IMR-90 (cell line): ENCODE measurements around the gene KIAA1328. TPM values are rescaled to one million over a fixed set of nuclear protein-coding genes. Genes with fewer than 3 reads are reported as not detected.

Experiments
- ATAC-seq: fragments of 200-7000 bp; cut with Tn5 transposase; 2 replicates; pipeline ENCODE4 v1.9.1; 2020; ENCODE audit warnings: low read depth, mild to moderate bottlenecking, moderate library complexity
- BruUV-seq: library from RNA; stranded (reverse); fragments of 400-500 nt; replicated peaks from 2 replicates; lab custom pipeline; 2021; lab: Mats Ljungman, UMichigan
- CTCF ChIA-PET: fragments of 300-600 bp; formaldehyde crosslinking; extraction: SDS; loops from one replicate; lab custom pipeline; 2021; ENCODE audit warnings: antibody characterized with exemption; lab: Yijun Ruan, JAX
- POLR2A ChIA-PET: fragments of 300-600 bp; sonication (Branson Sonifier 250); formaldehyde crosslinking; loops from one replicate; lab custom pipeline; 2022; ENCODE audit warnings: antibody characterized with exemption; ENCODE audit not compliant: unreplicated experiment; lab: Charles Lee
- DNase-seq: peaks from one replicate; pipeline ENCODE4 v3.0.0; 2013
- H2AFZ ChIP-seq: replicated peaks from 2 replicates; pipeline ENCODE3; 2013; ENCODE audit warnings: low read length, mild to moderate bottlenecking; ENCODE audit not compliant: poor library complexity
- H2AK5ac ChIP-seq: 2 replicates; pipeline ENCODE4 v1.6.1; 2013; ENCODE audit warnings: low read depth, low read length, inconsistent platforms
- H2AK9ac ChIP-seq: replicated peaks from 2 replicates; pipeline ENCODE3; 2013; ENCODE audit warnings: mild to moderate bottlenecking, low read depth, low read length, moderate library complexity; ENCODE audit not compliant: poor library complexity
- H2BK120ac ChIP-seq: 2 replicates; pipeline ENCODE4 v1.6.1; 2013; ENCODE audit warnings: low read depth, low read length, inconsistent platforms
- H2BK15ac ChIP-seq: 3 replicates; pipeline ENCODE4 v1.6.1; 2013; ENCODE audit warnings: low read depth, low read length, inconsistent platforms
- H2BK20ac ChIP-seq: 2 replicates; pipeline ENCODE4 v1.6.1; 2013; ENCODE audit warnings: low read depth, mild to moderate bottlenecking, inconsistent platforms, low read length, moderate library complexity
- H2BK5ac ChIP-seq: 2 replicates; pipeline ENCODE4 v1.6.1; 2013; ENCODE audit warnings: mild to moderate bottlenecking, low read depth, low read length, inconsistent platforms; ENCODE audit not compliant: poor library complexity, severe bottlenecking
- H3K14ac ChIP-seq: replicated peaks from 2 replicates; pipeline ENCODE4 v1.6.1; 2013; ENCODE audit warnings: low read depth, low read length, inconsistent platforms
- H3K18ac ChIP-seq: 2 replicates; pipeline ENCODE4 v1.6.1; 2013; ENCODE audit warnings: low read depth, low read length, control low read depth
- H3K23ac ChIP-seq: 2 replicates; pipeline ENCODE4 v1.6.1; 2013; ENCODE audit warnings: low read depth, low read length, inconsistent platforms
- H3K27ac ChIP-seq: 2 replicates; pipeline ENCODE4 v1.5.1; 2013; ENCODE audit warnings: mild to moderate bottlenecking, control low read depth, low read length; ENCODE audit not compliant: insufficient read depth
- H3K27me3 ChIP-seq: 2 replicates; pipeline ENCODE4 v1.6.1; 2013; ENCODE audit warnings: low read length; ENCODE audit not compliant: control insufficient read depth, insufficient read depth
- H3K36me3 ChIP-seq: 2 replicates; pipeline ENCODE4 v1.6.1; 2013; ENCODE audit warnings: low read length, mixed read lengths; ENCODE audit not compliant: control insufficient read depth, insufficient read depth
- H3K4ac ChIP-seq: 2 replicates; pipeline ENCODE4 v1.6.1; 2013; ENCODE audit warnings: low read depth, low read length, inconsistent platforms
- H3K4me1 ChIP-seq: 2 replicates; pipeline ENCODE4 v1.6.1; 2013; ENCODE audit warnings: low read length, mixed read lengths; ENCODE audit not compliant: control insufficient read depth, insufficient read depth
- H3K4me2 ChIP-seq: 2 replicates; pipeline ENCODE4 v1.6.1; 2013; ENCODE audit warnings: low read depth, mild to moderate bottlenecking, control low read depth, low read length, moderate library complexity
- H3K4me3 ChIP-seq: 2 replicates; pipeline ENCODE4 v1.5.1; 2013; ENCODE audit warnings: low read depth, mild to moderate bottlenecking, control low read depth, low read length, moderate library complexity; ENCODE audit not compliant: insufficient read depth
- H3K56ac ChIP-seq: 2 replicates; pipeline ENCODE4 v1.6.1; 2013; ENCODE audit warnings: low read length, inconsistent platforms; ENCODE audit not compliant: insufficient read depth; ENCODE audit errors: extremely low read depth
- H3K79me1 ChIP-seq, 2 experiments: 2 replicates each; pipeline ENCODE4 v1.6.1; 2013; ENCODE audit warnings: low read length in 2 of 2, inconsistent platforms in 1 of 2, low read depth in 1 of 2
- H3K9ac ChIP-seq: 2 replicates; pipeline ENCODE4 v1.6.1; 2013; ENCODE audit warnings: low read depth, low read length, control low read depth
- H3K9me1 ChIP-seq: 2 replicates; pipeline ENCODE4 v1.6.1; 2013; ENCODE audit warnings: low read length, inconsistent platforms; ENCODE audit not compliant: insufficient read depth
- H3K9me3 ChIP-seq: 2 replicates; pipeline ENCODE4 v1.6.1; 2013; ENCODE audit warnings: low read length; ENCODE audit not compliant: control insufficient read depth, insufficient read depth
- H4K20me1 ChIP-seq: 2 replicates; pipeline ENCODE4 v1.6.1; 2013; ENCODE audit warnings: low read length, inconsistent platforms; ENCODE audit not compliant: insufficient read depth
- H4K5ac ChIP-seq: 2 replicates; pipeline ENCODE4 v1.6.1; 2013; ENCODE audit warnings: mild to moderate bottlenecking, low read depth, low read length, control low read depth
- H4K8ac ChIP-seq, 2 experiments: 2 replicates each; pipeline ENCODE4 v1.6.1; 2013; ENCODE audit warnings: low read depth in 2 of 2, low read length in 2 of 2, control low read depth in 1 of 2, inconsistent platforms in 1 of 2
- H4K91ac ChIP-seq: 2 replicates; pipeline ENCODE4 v1.6.1; 2013; ENCODE audit warnings: low read depth, low read length, inconsistent platforms; ENCODE audit not compliant: insufficient read depth
- BHLHE40 ChIP-seq: fragments of 150-350 bp; IDR thresholded peaks from 2 replicates; pipeline ENCODE4 v1.6.1; 2016; ENCODE audit warnings: mild to moderate bottlenecking, low read depth, low read length
- CEBPB ChIP-seq: IDR thresholded peaks from 2 replicates; pipeline ENCODE4 v1.6.1; 2012; ENCODE audit warnings: low read depth, low read length, improper control_type of control experiment
- CHD1 ChIP-seq: IDR thresholded peaks from 2 replicates; pipeline ENCODE4 v1.6.1; 2012; ENCODE audit warnings: low read depth, low read length, improper control_type of control experiment
- FOS ChIP-seq: fragments of 150-350 bp; IDR thresholded peaks from 2 replicates; pipeline ENCODE4 v1.6.1; 2016; ENCODE audit warnings: low read depth, low read length
- MAFK ChIP-seq: IDR thresholded peaks from 2 replicates; pipeline ENCODE4 v1.6.1; 2012; ENCODE audit warnings: low read depth, low read length, improper control_type of control experiment
- MAZ ChIP-seq: IDR thresholded peaks from 2 replicates; pipeline ENCODE4 v1.6.1; 2012; ENCODE audit warnings: low read depth, mild to moderate bottlenecking, low read length, improper control_type of control experiment, moderate library complexity, borderline replicate concordance
- MXI1 ChIP-seq: IDR thresholded peaks from 2 replicates; pipeline ENCODE4 v1.6.1; 2012; ENCODE audit warnings: low read depth, mild to moderate bottlenecking, low read length, moderate library complexity, borderline replicate concordance
- NFE2L2 ChIP-seq: fragments of 150-350 bp; IDR thresholded peaks from 2 replicates; pipeline ENCODE4 v1.6.1; 2016; ENCODE audit warnings: low read depth, mild to moderate bottlenecking, low read length
- POLR2A ChIP-seq: IDR thresholded peaks from 2 replicates; pipeline ENCODE4 v1.6.1; 2012; ENCODE audit warnings: mild to moderate bottlenecking, low read depth, low read length
- RAD21 ChIP-seq: IDR thresholded peaks from 2 replicates; pipeline ENCODE4 v1.6.1; 2012; ENCODE audit warnings: low read length, improper control_type of control experiment
- RCOR1 ChIP-seq: IDR thresholded peaks from 2 replicates; pipeline ENCODE4 v1.6.1; 2012; ENCODE audit warnings: mild to moderate bottlenecking, low read length, improper control_type of control experiment; ENCODE audit not compliant: insufficient replicate concordance
- RFX5 ChIP-seq: IDR thresholded peaks from 2 replicates; pipeline ENCODE4 v1.8.0; 2012; ENCODE audit warnings: low read depth, mild to moderate bottlenecking, low read length, moderate library complexity
- SMC3 ChIP-seq: fragments of 150-350 bp; IDR thresholded peaks from 2 replicates; pipeline ENCODE4 v1.6.1; 2016; ENCODE audit warnings: low read depth, mild to moderate bottlenecking, antibody characterized with exemption, low read length, moderate library complexity
- WGBS, 2 experiments: methylation state at CpG; one replicate each; pipeline versions ENCODE4 v1.1.5 to v1.1.7; 2013; ENCODE audit warnings: missing lambda C conversion rate in 2 of 2; ENCODE audit not compliant: insufficient read length in 1 of 2; ENCODE audit errors: extremely low coverage in 2 of 2; 5-methylcytosine and 5-hydroxymethylcytosine counted together
- dilution Hi-C: fragments of 300-500 bp; cut with HindIII; formaldehyde crosslinking; loops from one replicate; pipeline ENCODE4 v1.14.3; 2018; ENCODE audit warnings: low sequenced_read_pairs; ENCODE audit not compliant: unreplicated experiment
- in situ Hi-C: fragments of 300-500 bp; cut with MboI; formaldehyde crosslinking; loops from 3 replicates; pipeline ENCODE4 v1.14.3; 2019; ENCODE audit warnings: low sequenced_read_pairs, inconsistent platforms, mixed read lengths
- intact Hi-C: fragments of 100-400 bp; cut with micrococcal nuclease; formaldehyde crosslinking; loops from 2 replicates; pipeline ENCODE4 v1.10.0; 2022
- polyA plus RNA-seq, 3 experiments: library from polyadenylated mRNA; depleted of rRNA; stranded (reverse); fragments of >200 nt; gene quantifications; 2 replicates each; pipeline ENCODE4 v1.2.3, GENCODE V29; 2012; ENCODE audit warnings: low replicate concordance in 1 of 3
- total RNA-seq: library from RNA; depleted of rRNA; stranded (reverse); fragments of >200 nt; gene quantifications from 2 replicates; pipeline ENCODE4 v1.2.3, GENCODE V29; 2012
- TF ChIP-seq, protein P1 (sequence below): fragments of 150-350 bp; IDR thresholded peaks from 2 replicates; pipeline ENCODE4 v1.6.1; 2017; ENCODE audit warnings: mild to moderate bottlenecking, antibody characterized with exemption, low read length, low read depth
- TF ChIP-seq, protein P2 (sequence below): fragments of 150-350 bp; IDR thresholded peaks from 2 replicates; pipeline ENCODE4 v1.6.1; 2016; ENCODE audit warnings: low read depth, mild to moderate bottlenecking, low read length, moderate library complexity, borderline replicate concordance
- TF ChIP-seq, protein P3 (sequence below): conservative IDR thresholded peaks from 2 replicates; pipeline ENCODE4 v1.5.1; 2012; ENCODE audit warnings: mild to moderate bottlenecking, low read depth, low read length, improper control_type of control experiment

KIAA1328 gene
- total and polyA plus RNA-seq, 2 of the 4 experiments (the other 2 are of a cell fraction) = 2.4 to 7.0 TPM

DNA sequence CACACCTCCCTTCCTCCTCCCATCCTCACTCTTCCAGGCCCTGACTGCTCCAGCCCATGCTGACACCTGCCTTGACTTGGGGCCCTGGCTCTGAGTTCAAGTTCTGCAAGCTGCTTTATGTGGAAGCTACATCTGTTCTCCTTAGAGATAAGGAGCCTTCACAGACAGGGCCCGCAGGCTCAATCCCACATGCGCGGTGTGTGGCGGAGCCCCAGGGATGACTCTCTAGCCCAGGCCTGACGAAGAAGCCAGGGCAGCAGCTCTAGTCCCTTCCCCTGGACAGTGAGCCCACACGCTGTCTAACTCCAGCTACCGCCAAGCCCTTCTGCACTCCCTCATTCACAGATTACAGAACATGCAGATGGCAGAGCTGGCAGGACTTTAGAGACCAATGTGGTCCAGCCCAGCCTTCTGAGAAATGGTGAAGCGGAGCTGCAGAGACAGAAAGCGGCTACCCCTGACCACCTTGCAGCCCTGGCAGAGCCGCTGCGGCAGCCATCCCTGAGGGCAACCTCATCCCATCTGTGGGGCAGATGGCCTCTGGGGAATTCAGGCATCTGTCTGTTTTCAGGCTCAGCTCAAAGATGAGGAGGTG is 432.4 kb downstream of the KIAA1328 start:
- Histone ChIP-seq H4K8ac (no peak overlapping the region), H3K4me2 (no peak overlapping the region), H3K9me3 (no peaks in the 10 kb centered on the region), H3K4ac (no peak overlapping the region), H3K9me1 (peaks cover 3% of the 10 kb centered on the region; the same call in 1 of the 2 replicates), H2BK15ac (no peak overlapping the region), H3K27ac (no peak overlapping the region), H3K79me1 (no peaks in the 10 kb centered on the region), H2BK120ac (no peak overlapping the region), H3K14ac (no peak overlapping the region), H3K9ac (no peak overlapping the region), H2AK5ac (no peak overlapping the region), H3K23ac (no peak overlapping the region), H2AK9ac (no peak overlapping the region), H2BK5ac (no peak overlapping the region), H3K36me3 (no peaks in the 10 kb centered on the region), H4K91ac (no peak overlapping the region), H2AFZ (no peak overlapping the region), H3K4me1 (no peaks in the 10 kb centered on the region), H4K20me1 (no peaks in the 10 kb centered on the region), H4K5ac (no peak overlapping the region), H3K4me3 (no peak overlapping the region), H2BK20ac (no peak overlapping the region), H3K27me3 (peaks cover 12% of the 10 kb centered on the region), H3K18ac (no peak overlapping the region), H3K56ac (no peak overlapping the region)
- in situ Hi-C loops = no loop called here
- ATAC-seq = no peak
- intact Hi-C loops = no loop called here
- BruUV-seq = no TSS peak
- CTCF ChIA-PET = no interaction called here
- POLR2A ChIA-PET = no interaction called here
- dilution Hi-C loops = no loop called here
- DNase-seq = no peak
- WGBS, 2 experiments = 80% methylated on average over 4 of the region's 11 CpGs; no CpG with 5 or more reads in 1 of the 2 experiments
- TF ChIP-seq, protein P1, sequence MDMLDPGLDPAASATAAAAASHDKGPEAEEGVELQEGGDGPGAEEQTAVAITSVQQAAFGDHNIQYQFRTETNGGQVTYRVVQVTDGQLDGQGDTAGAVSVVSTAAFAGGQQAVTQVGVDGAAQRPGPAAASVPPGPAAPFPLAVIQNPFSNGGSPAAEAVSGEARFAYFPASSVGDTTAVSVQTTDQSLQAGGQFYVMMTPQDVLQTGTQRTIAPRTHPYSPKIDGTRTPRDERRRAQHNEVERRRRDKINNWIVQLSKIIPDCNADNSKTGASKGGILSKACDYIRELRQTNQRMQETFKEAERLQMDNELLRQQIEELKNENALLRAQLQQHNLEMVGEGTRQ = no peak
- TF ChIP-seq, protein P2, sequence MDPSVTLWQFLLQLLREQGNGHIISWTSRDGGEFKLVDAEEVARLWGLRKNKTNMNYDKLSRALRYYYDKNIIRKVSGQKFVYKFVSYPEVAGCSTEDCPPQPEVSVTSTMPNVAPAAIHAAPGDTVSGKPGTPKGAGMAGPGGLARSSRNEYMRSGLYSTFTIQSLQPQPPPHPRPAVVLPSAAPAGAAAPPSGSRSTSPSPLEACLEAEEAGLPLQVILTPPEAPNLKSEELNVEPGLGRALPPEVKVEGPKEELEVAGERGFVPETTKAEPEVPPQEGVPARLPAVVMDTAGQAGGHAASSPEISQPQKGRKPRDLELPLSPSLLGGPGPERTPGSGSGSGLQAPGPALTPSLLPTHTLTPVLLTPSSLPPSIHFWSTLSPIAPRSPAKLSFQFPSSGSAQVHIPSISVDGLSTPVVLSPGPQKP = no peak
- TF ChIP-seq POLR2A = no peak
- TF ChIP-seq CEBPB = no peak
- TF ChIP-seq FOS = no peak
- TF ChIP-seq RFX5 = no peak
- no peak for TF ChIP-seq MAFK
- no peak for TF ChIP-seq CHD1
- no peak for TF ChIP-seq RAD21
- TF ChIP-seq MAZ = no peak
- no peak for TF ChIP-seq SMC3
- no peak for TF ChIP-seq MXI1
- no peak for TF ChIP-seq BHLHE40
- TF ChIP-seq NFE2L2 = no peak
- TF ChIP-seq, protein P3, sequence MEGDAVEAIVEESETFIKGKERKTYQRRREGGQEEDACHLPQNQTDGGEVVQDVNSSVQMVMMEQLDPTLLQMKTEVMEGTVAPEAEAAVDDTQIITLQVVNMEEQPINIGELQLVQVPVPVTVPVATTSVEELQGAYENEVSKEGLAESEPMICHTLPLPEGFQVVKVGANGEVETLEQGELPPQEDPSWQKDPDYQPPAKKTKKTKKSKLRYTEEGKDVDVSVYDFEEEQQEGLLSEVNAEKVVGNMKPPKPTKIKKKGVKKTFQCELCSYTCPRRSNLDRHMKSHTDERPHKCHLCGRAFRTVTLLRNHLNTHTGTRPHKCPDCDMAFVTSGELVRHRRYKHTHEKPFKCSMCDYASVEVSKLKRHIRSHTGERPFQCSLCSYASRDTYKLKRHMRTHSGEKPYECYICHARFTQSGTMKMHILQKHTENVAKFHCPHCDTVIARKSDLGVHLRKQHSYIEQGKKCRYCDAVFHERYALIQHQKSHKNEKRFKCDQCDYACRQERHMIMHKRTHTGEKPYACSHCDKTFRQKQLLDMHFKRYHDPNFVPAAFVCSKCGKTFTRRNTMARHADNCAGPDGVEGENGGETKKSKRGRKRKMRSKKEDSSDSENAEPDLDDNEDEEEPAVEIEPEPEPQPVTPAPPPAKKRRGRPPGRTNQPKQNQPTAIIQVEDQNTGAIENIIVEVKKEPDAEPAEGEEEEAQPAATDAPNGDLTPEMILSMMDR = no peak
- no peak for TF ChIP-seq RCOR1
